ENCODE measurements around the gene TMBIM1.

- no peak for TF ChIP-seq CTCF (IDR thresholded peaks at IDR 0.05)
- TF ChIP-seq POLR2A (IDR thresholded peaks at IDR 0.05) = no peak
Observed at GRCh38 chr2:218281449-218281848, 10.9 kb downstream of the TMBIM1 start.
